NCI-H2227 (cell line): Measurements from ENCODE around the gene SPTBN1.

Experiments used
- DNase-seq: peaks from one replicate; lab custom pipeline; 2025; ENCODE audit not compliant: unreplicated experiment; lab: John Stamatoyannopoulos, UW

Gene SPTBN1

DNA sequence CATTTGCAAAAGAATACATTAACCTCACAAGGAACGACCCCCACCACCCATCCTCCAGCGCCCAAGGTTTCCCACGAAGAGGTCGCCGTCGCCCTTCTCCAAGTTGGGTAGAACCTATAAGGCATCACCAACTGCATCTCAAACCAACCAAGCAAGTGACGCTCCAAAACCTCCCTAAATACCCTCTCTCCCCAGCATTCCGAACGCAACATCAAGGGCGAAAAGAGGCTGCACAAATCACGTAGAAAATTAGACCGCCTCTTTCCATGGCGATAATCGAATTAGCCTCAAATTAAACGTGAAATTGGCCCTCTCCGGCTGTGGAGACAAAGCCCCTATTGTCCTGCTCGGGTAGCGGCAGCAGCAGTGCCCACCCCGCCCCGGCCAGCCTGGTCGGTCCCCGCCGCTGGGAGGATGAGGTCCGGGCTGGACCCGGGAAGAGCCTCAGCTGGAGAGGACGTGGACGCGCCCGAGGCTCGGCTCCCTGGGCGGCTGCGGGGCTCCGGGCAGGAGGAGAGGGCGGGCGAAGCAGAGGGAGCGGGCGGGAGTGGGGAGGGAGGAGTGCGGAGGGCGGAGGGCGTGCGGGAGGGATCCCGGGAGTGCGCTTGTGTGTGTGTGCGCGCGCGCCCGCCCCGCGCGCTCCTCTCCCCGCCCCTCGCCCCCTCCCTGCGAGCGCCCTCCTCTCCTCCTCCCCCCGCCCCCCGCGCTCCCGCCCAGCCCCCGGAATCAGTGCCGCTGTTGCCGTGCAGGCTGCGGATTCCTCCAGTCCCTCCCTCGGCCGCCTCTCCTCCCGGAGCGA, at the start of gene SPTBN1:
Gene SPTBN1, plus strand, starts transcription at position 765 of the 799 bp plus-strand sequence. CDS start 70,092 bp downstream, outside the sequence.
- peak; percentile 94 for DNase-seq

DNA sequence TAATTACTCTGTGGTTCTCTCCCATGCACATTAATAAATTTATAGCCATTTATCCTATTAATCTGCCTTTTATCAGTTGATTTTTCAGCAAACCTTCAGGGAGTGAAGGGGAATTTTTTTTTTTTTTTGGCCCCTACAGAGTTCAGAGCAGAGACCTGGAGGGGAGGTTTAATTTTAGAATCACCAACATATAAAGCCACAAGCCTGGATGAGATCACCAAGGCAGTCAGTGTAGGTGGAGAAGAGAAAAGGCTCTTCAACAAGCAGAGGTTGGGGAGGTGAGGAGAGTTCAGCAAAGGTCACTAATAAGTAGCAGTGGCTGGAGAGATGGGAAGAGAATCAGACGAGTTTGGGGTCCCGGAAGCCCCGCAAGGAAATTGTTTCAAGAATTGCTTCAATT, 48.4 kb upstream of the SPTBN1 start:
- peak; percentile 13 for DNase-seq

DNA sequence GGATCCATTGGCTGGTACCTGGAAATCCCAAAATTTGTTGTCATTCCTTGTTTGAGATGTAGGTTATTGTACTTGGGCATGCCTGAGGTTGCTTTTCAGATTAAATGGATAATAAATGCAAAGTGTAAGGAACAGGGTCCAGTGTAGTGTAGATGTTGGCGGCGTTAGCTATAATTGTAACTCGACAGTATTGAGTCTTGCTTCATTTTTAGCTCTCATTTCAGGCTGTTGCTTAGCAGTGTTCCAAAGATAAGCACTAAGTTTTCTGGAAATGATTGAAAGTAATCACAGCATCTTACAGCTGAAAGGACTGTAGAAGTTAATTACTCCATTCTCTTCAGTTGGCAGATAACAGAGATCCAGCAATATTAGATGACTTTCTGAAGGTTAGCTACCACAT, 47.8 kb upstream of the SPTBN1 start:
- DNase-seq: no peak

DNA sequence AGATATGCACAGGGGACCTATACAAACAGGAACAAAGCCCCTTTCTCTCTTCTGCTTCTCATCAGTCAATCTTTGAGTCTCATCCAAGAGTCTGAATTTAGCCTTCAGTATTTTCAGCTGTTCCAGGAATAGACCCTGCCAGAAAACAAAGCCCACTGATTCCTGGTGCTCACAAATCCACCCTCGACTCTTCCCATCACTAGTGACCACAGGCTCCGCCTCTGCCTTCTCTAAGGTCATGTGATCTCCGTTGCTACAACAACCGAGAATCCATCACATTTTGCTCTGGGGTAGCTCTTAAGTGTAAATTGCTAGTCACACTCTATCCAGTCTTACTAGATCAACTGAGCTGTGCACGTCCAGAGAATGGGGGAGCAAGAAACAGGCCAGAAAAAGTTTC, 46.4 kb upstream of the SPTBN1 start:
- peak; percentile 86 for DNase-seq

DNA sequence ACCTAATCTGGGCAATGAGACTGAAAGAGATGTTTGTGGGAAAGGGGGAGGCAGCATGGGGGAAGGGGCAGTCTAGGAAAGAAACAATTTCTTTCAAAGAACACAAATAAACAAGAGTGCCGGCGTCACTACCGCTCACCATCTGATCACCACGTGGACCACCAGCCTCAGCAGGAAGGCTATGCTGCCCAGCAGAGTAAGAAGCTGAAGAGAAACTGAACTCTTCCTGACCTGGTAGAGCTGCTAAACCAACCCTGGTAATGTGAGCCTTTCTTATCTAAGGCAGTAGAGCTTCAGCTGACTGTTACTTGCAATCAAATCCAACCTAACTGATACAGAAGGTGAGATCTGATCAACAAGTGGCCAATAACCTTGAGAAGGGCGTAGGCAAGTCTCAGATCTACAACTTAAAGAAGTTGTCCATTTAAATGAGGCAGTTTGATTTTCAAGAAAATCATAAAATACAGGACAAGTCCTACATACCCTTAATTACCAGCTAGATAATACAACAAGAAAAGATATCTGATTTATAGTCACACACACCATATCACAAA, 44.2 kb upstream of the SPTBN1 start:
- no peak for DNase-seq

DNA sequence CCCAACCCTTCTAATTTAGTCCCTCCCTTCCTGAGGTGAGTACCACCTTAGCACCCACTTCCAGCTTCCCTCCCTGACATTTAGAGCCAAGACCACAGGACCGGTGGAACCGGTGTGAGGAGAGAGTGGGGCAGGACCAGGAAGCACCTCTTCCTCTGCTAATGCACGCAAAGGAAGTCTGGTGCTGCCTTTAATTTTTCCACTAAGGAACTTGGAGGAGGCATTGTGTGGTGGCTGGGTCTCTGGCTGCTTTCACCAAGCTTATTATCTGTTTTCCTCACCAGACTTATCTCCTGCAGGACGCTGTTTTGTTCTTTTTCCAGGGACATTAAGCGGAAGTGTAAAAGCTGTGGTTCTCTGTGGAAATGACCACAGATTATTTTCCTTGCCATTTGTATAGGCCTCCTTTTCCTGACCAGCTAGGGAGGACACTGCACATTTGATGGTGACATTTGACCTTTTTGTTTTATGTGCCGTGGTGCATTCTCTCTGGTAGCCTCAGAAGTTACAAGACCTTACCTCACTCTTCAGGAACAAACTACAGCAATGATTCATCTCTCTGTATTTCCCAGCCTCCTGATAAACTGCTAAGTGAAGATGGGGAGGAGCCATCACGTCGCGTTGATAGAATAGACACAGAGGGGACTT, 39.8 kb upstream of the SPTBN1 start:
- no peak for DNase-seq

DNA sequence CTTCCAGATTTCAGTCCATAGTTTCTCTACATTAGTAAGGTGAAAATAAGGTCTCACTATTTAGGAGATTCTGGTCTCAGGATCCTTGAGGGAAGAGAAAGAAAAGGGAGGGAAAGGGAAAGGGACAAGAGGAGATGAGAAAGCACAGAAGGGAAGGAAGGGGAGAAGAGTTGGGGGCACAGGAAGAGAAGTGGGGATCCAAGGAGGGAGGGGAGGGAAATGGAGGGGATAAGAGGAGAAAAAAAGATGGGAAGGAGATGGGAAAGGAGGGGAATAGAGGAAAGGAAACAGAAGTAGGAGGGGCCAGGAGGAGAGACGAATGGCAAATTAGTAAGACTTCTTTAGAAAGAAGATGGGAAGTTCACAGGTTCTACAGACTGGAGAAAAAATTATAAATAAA, 39.2 kb upstream of the SPTBN1 start:
- no peak for DNase-seq

DNA sequence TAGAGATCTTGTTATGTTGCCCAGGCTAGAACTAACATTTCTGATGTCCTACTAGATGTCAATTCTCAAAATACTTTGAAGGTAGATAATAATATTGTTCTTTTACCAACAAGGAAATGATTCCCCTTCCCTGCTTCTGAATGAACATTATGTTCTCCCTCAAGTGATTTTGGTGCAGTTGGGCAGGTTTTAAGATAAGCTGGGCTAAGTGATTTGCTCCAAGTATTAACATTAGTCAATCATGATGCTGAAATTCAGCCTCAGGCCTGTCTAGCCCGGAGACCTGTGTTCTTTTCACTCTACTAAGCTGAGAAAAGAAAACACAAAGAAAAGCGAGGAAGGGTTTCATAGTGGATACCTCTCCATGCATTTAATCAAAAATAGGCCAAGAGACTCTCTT, 38.5 kb upstream of the SPTBN1 start:
- no peak for DNase-seq

DNA sequence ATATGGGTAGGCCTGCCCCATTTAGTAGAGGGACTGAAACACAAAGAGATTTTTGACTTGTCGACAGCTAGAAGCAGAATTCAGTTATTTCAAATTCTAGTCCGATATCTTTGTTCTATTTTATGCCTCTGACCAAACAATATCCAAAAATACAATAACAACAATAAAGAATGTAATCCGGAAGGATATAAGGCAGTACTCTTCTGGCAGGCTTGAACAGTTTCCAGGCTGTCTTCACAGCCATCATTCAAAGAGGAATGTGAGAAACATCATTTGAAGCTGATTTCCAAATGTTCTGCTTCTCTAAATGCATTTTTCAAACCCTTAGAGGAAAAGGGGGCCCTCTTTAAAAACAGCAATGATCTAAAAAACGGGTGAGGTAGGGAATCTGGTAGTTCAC, 36.7 kb upstream of the SPTBN1 start:
- no peak for DNase-seq

DNA sequence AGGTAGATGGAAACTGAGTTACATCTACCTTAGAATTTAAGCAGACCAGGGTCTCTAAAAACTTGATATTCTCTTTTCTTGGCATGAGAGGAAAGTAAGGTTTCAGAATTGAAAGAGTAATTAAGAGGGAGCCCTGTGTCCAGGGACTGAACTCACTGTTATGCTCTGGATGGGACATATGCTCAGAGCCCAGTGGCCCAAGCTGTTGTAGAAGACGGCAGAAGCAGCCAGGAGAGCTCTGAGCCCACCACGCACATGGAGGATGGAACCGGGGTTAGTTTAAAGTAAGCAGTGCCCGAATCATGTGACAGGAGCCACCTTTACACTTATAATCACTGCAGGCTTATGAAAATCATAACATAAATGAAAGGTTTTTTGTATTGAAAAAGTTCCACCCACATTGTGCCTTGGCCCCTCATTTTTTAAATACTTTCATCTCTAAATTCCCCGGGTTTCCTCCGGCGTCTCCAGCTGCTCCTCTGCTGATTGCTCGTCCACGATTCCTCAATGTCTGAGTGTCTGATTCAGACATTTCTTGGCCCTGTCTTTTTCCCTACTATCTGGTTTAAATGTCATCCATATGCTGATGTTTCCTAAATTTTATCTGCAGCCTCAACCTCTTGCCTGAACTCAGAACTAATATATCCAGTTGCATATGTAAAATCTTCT, 36.1 kb upstream of the SPTBN1 start:
- DNase-seq: no peak

DNA sequence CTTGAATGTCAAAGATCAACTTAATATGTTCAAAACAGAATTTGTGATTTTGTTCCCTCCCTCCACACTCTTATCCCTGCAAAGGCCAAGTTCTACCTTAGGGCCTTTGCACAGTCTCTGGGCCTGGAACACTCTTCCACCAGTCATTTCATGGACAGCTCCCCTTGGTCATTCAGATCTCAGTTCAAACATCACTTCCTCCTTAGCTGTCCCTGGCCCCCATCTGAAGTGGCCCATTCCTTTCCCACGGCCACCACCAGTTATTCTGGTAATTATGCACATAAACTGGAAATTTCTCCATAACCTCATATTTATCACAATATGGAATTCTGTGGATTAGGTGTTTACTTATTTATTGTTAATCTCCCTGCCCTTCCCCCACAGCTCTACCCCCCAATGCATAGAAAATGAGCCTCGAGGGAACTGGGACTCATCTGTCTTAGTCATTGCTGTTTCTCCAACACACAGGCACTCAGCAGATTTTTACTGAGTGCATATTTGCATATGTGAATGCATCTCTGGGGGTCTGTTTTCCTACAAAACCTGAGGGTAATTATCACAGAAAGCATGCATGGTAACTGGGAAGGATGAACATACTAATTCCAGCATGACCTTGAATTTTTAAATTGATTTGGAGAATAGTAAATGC, 35.5 kb upstream of the SPTBN1 start:
- no peak for DNase-seq

DNA sequence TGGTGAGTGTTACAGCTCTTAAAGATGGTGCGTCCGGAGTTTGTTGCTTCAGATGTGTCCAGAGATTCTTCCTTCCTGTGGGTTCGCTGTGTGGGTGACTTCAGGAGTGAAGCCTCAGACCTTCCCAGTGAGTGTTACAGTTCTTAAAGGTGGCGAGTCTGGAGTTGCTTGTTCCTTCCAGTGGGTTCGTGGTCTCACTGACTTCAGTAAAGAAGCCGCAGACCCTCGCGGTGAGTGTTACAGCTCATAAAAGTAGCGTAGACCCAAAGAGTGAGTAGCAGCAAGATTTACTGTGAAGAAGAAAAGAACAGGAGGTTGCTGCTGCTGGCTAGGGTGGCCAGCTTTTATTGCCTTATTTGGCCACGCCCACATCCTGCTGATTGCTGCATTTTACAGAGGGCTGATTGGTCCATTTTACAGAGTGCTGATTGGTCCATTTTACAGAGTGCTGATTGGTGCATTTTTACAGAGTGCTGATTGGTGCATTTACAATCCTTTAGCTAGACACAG, 34.0 kb upstream of the SPTBN1 start:
- DNase-seq: no peak

DNA sequence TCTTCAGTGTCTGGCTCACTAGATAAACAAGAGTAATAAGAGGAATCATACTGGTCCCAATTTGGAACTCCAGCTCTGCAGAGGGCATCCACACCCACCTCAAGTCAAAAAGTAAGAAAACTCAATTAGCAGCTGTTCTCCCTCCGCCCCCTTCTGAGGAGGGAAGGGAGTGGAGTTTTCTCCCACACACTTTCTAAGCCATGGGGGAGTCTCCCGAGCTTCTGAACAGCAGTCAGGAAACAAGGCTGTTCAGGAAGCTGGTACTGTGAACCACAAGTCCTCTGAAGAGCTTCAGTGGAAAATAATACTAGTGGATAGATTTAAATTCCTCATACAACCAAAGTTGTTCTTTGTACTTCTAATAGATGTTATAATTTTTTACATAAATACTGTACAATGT, 32.9 kb upstream of the SPTBN1 start:
- no peak for DNase-seq

DNA sequence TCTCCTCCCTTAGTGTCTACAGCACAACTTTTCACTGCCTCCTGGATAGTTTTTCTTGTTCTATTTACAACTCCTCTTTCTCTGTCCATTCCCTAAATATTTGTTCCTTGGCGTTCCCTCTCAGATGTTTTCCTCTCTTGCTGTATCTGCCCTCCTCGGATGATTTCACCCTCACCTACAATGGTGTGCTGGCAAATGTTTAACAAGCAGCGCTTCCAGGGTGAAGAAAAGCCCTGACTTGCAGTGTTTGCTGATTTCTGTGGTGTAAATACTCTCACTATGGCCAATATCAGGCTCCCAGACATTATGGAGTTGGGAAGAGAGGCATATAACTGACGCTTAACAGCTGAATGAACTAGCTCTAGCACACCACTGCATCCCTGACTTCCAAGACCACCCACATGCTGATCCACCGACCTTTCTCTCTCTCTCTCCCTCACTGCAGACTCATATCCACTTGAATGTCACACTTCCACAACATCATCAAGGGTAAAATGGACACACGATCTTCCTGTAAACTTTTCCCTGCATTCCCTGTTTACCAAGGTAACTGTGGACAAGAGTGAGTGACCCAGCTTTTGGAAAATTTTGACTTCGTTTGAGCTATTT, 31.5 kb upstream of the SPTBN1 start:
- no peak for DNase-seq

DNA sequence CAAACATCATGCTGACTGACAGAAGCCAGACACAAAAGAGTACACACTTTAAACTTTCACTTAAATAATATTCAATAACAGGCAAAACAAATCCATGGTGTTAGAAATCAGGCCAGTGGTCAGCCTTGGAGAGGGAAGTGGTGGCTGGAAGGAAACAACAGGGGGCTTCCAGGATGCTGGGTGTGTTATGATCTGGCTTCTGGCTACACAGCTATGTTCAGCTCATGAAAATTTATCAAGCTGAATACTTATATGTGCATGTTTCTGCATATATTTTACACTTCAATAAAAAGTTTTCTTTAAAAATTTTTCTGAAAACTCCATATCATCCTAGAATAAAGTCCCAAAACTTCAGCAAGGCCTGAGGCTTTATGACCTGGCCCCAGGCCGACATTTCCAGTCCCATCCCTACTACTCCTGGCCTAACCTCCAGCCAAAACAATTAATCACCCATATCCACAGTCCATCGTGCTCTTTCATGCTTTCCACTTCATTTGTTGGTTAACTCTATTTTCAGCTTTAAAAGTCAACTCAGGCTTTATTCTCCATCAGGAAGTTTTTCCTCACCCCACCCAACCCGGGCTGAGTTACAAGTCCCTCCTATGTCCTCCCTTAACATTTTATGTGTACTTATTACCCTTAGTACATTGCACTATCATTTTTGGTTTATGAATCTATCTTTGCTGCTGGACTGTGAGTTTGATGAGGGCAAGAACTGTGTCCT, 27.9 kb upstream of the SPTBN1 start:
- no peak for DNase-seq

DNA sequence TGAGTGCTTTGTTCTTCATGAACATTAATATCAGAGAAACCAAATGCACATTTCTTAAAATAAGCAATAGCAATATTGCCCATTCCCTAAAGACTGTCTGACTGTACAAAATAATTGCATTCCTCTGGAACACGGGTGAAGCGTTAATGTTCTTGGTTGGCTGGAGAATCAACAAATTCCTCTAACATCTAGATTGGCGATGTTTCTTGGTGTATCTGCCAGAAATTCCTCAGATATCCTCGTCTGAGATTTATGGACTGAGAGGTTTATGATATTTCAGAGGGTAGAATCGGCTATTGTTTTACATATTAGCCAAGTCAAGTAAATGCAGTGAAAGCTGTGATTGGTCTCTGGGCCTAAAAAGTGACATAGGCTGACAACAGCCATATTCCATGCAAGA, 27.1 kb upstream of the SPTBN1 start:
- DNase-seq: no peak

DNA sequence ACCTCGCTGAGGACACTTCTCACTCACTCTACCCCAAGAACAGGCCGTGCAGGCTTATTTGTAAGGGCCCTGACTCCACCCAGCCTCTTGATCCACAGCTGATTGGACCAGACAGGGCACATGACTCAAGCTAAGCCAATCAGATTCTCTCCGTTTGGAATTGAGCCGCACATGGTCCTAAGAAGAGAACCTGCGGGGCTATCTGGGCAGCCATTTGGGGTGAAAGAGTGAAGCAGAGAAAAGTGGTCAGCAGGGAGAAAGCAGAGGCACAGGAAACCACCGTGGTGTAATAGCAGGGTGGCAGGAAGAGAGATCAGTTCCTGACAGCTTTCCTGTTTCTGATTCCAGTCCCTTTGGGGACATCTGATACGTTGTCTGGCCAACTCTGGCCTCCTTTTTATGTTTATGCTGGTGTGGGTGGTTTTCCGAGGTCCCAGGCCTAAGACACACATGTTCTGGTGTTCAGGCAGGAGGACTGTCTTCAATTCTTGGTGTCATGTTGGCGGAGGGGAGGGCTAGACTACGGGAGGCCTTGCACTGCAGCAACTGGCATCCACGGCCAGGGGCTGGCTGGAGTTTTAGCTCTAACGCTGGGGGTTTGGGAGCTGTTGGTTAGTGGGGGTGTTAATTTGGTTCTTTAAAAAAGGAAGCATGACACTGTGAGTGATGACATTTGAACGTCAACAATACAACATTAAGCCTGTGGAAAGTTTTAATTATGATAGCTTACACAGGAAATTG, 26.1 kb upstream of the SPTBN1 start:
- no peak for DNase-seq

DNA sequence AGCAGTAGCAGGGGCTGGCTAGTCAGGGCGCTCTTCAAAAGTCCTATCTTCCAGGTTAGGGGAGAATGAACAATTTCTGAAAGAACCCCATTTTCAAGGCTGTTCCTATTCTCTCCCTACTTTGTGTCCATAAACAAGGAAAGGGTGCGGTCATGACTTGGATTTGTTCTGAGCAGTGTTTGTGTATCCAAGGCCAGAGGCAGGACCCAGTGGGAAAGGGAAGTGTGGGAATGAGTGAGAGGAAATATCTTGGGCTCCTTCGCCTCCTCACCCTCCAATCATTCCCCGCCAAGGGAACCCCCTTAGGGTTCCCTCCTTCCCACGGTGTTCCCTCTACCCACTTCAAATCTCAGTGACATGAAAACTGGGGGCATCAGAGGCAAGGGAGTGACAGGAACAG, 25.5 kb upstream of the SPTBN1 start:
- no peak for DNase-seq

DNA sequence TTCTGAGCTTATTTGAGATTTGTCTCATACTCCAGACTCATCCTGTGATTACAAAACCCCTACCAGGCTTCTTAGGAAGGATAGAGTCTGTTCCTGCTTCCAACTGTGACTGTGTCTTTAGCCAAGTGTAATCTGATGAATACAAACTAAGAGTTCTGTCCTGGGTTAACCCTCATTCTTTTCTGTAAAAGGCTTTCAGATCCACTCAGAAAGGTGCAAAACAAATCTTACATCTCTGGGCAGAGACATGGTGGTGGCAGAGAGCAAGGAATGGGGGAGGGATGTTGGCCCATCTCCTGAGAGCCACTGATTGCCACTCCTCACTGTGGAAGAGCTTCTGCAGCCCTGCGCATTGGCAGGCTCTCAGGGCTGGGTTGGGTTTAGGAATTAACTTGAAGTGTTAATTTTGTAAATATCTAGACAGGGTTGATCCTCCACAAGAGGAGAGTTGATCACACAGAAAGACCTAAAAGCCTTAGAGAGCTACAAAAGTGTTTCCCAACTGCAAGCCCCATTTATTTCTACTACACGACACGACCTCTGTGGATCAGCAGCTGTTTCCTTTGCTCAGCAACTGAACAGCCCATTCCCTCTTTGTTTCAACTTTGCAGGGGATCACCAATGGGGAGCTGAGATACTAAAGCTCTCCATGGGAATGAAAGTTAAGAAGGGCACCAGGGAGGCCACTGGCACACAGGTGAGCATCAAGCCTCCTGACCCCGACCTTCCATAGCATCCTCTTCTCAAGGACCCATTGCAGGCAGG, 23.7 kb upstream of the SPTBN1 start:
- DNase-seq: no peak
